Panc1 (cell line): ENCODE results near the gene SERPINB13.

ENCODE experiments used
- CTCF ChIP-seq: fragments of 450-650 bp; IDR thresholded peaks from 2 replicates; pipeline ENCODE4 v1.5.1; 2017; ENCODE audit warnings: mild to moderate bottlenecking
- POLR2AphosphoS5 ChIP-seq: IDR thresholded peaks from 2 replicates; pipeline ENCODE4 v1.6.1; 2012; ENCODE audit warnings: mild to moderate bottlenecking, low read depth, low read length, moderate library complexity
- REST ChIP-seq, 2 experiments: IDR thresholded peaks; 2 replicates each; pipeline ENCODE4 v1.6.1; 2011 to 2012; ENCODE audit warnings: low read depth in 2 of 2, control low read depth in 1 of 2, low read length in 1 of 2, mild to moderate bottlenecking in 1 of 2, moderate library complexity in 1 of 2; ENCODE audit not compliant: insufficient read depth in 1 of 2
- TCF7L2 ChIP-seq: IDR thresholded peaks from 2 replicates; pipeline ENCODE4 v1.6.1; 2011; ENCODE audit warnings: mild to moderate bottlenecking, low read depth, low read length, inconsistent platforms

GRCh38 chr18:63585988-63586387, 1.2 kb upstream of the SERPINB13 start:
- TF ChIP-seq POLR2AphosphoS5 (no peak), CTCF (no peak), REST (IDR thresholded peaks at IDR 0.05; ENCODE audit: insufficient read depth in 1 of 2, low read depth in 2 of 2, low read length in 1 of 2) (no peak), TCF7L2 (no peak)
